Neural cell (in vitro differentiated cells): ENCODE results near the gene INPP4B. TPM values are rescaled to one million over a fixed set of nuclear protein-coding genes. Genes with fewer than 3 reads are reported as not detected.

Source experiments
- H2AFZ ChIP-seq: fragments of 200-600, 300-800 bp; sonication (generic), shearing (Covaris generic); 2 replicates; pipeline ENCODE4 v1.6.0; 2014; ENCODE audit warnings: low read depth, mild to moderate bottlenecking, antibody characterized with exemption, low read length, moderate library complexity
- H3F3A ChIP-seq: fragments of 200-600 bp; shearing (Covaris generic); 2 replicates; pipeline ENCODE4 v1.6.1; 2016; ENCODE audit warnings: mild to moderate bottlenecking, moderate library complexity, mixed read lengths, antibody characterized with exemption, low read length; ENCODE audit not compliant: insufficient read depth, poor library complexity, severe bottlenecking
- H3K27ac ChIP-seq: fragments of 200-600, 300-800 bp; sonication (generic), shearing (Covaris generic); 2 replicates; pipeline ENCODE4 v1.5.1; 2014; ENCODE audit warnings: mild to moderate bottlenecking, low read length, moderate library complexity
- H3K27me3 ChIP-seq: fragments of 300-800, 200-600 bp; sonication (generic), shearing (Covaris generic); 2 replicates; pipeline ENCODE4 v1.6.0; 2014; ENCODE audit warnings: mild to moderate bottlenecking, low read depth, low read length, moderate library complexity; ENCODE audit not compliant: insufficient read depth
- H3K36me3 ChIP-seq: fragments of 300-800, 200-600 bp; sonication (generic), shearing (Covaris generic); 2 replicates; pipeline ENCODE4 v1.5.1; 2014; ENCODE audit warnings: mild to moderate bottlenecking, antibody characterized with exemption, low read length, moderate library complexity; ENCODE audit not compliant: insufficient read depth
- H3K4me2 ChIP-seq: fragments of 300-800, 200-600 bp; sonication (generic), shearing (Covaris generic); 2 replicates; pipeline ENCODE4 v1.6.0; 2014; ENCODE audit warnings: mild to moderate bottlenecking, low read length
- H3K4me3 ChIP-seq: fragments of 300-800, 200-600 bp; sonication (generic), shearing (Covaris generic); 2 replicates; pipeline ENCODE4 v1.5.1; 2014; ENCODE audit warnings: mild to moderate bottlenecking, low read length, moderate library complexity
- H3K79me2 ChIP-seq: fragments of 200-600 bp; shearing (Covaris generic); replicated peaks from 2 replicates; pipeline ENCODE4 v1.6.0; 2014; ENCODE audit warnings: mild to moderate bottlenecking, low read length, moderate library complexity; ENCODE audit not compliant: insufficient read depth
- H3K9ac ChIP-seq: fragments of 300-800, 200-600 bp; sonication (generic), shearing (Covaris generic); 2 replicates; pipeline ENCODE4 v1.6.1; 2016; ENCODE audit warnings: mild to moderate bottlenecking, low read length, mixed read lengths
- H3K9me2 ChIP-seq: fragments of 200-600 bp; shearing (Covaris generic); 2 replicates; pipeline ENCODE4 v1.6.1; 2016; ENCODE audit warnings: mild to moderate bottlenecking, low read length, mixed read lengths; ENCODE audit not compliant: insufficient read depth
- H3K9me3 ChIP-seq: fragments of 200-600, 300-800 bp; sonication (generic), shearing (Covaris generic); 2 replicates; pipeline ENCODE4 v1.6.1; 2016; ENCODE audit warnings: mild to moderate bottlenecking, mixed run types, low read length, moderate library complexity, mixed read lengths
- H4K20me1 ChIP-seq: fragments of 200-600 bp; shearing (Covaris generic); 2 replicates; pipeline ENCODE4 v1.6.1; 2016; ENCODE audit warnings: mild to moderate bottlenecking, mixed run types; ENCODE audit not compliant: insufficient read depth
- CTCF ChIP-seq: fragments of 450-650 bp; IDR thresholded peaks from 2 replicates; pipeline ENCODE4 v1.5.1; 2014; ENCODE audit warnings: antibody characterized with exemption, mild to moderate bottlenecking, moderate library complexity; ENCODE audit not compliant: poor library complexity, severe bottlenecking
- EP300 ChIP-seq: fragments of 450-650 bp; conservative IDR thresholded peaks from 2 replicates; pipeline ENCODE4 v1.6.1; 2014; ENCODE audit warnings: antibody characterized with exemption, mild to moderate bottlenecking, moderate library complexity; ENCODE audit not compliant: poor library complexity, severe bottlenecking
- EZH2 ChIP-seq: fragments of 200-600, 300-800 bp; shearing (Covaris generic), sonication (generic); IDR thresholded peaks from 2 replicates; pipeline ENCODE4 v1.6.1; 2014; ENCODE audit warnings: antibody characterized with exemption, low read length, borderline replicate concordance, mild to moderate bottlenecking; ENCODE audit not compliant: insufficient read depth, poor library complexity, severe bottlenecking
- MXI1 ChIP-seq: fragments of 450-650 bp; conservative IDR thresholded peaks from 2 replicates; pipeline ENCODE4 v1.6.1; 2014; ENCODE audit warnings: antibody characterized with exemption, mild to moderate bottlenecking; ENCODE audit not compliant: poor library complexity, severe bottlenecking
- POLR2AphosphoS5 ChIP-seq: IDR thresholded peaks from 2 replicates; pipeline ENCODE4 v1.6.1; 2012
- RAD21 ChIP-seq: fragments of 450-650 bp; conservative IDR thresholded peaks from 2 replicates; pipeline ENCODE4 v1.6.1; 2014; ENCODE audit warnings: antibody characterized with exemption, mild to moderate bottlenecking, moderate library complexity
- REST ChIP-seq: IDR thresholded peaks from 2 replicates; pipeline ENCODE4 v1.6.1; 2012; ENCODE audit warnings: borderline replicate concordance
- SMC3 ChIP-seq: fragments of 450-650 bp; conservative IDR thresholded peaks from 2 replicates; pipeline ENCODE4 v1.6.1; 2014; ENCODE audit warnings: antibody characterized with exemption, mild to moderate bottlenecking, moderate library complexity; ENCODE audit not compliant: poor library complexity
- TAF1 ChIP-seq: IDR thresholded peaks from 2 replicates; pipeline ENCODE4 v1.6.1; 2012; ENCODE audit warnings: low read depth
- polyA plus RNA-seq: library from polyadenylated mRNA; depleted of rRNA; stranded (reverse); fragments of >200 nt; gene quantifications from 2 replicates; pipeline ENCODE4 v1.2.3, GENCODE V29; 2014

INPP4B gene
- polyA plus RNA-seq, 1 donor from 2014 or later = 0.30 TPM

DNA sequence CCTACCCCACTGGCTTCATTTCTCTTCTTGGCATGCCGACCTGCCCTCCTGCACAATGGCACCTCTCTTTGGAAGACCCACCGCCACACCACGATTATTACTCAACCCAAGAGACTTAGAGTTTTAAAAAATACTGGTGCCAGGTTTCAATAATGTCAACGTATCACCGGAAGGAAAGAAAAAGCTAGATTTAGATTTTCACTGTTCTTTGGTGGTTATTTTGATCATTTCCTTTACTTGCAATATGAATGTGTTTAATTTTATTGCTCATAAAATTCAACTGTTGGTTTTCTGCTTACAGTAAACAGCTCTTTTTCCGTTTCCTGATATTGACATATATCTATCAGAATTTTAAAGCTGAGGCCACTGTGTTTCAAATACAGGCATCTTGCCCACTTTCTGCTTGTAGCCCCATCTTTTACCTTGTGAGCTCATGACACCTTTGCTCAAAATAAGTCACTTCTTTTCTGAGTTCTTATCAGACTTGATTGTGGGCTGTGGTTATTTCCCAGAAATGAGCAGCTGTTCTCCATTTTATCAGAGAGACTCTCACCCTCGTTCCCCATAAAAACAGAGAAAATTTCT lies 439.1 kb downstream of the INPP4B start:
- Histone ChIP-seq H3K9ac (no peak overlapping the region), H3K27ac (no peak overlapping the region), H2AFZ (no peak overlapping the region), H3K4me3 (no peak overlapping the region), H3K27me3 (no peaks in the 10 kb centered on the region), H3K9me3 (no peaks in the 10 kb centered on the region), H3K79me2 (no peaks in the 10 kb centered on the region), H3F3A (no peaks in the 10 kb centered on the region), H4K20me1 (no peaks in the 10 kb centered on the region), H3K4me2 (no peak overlapping the region), H3K36me3 (no peaks in the 10 kb centered on the region), H3K9me2 (no peaks in the 10 kb centered on the region)
- no peak for TF ChIP-seq CTCF
- TF ChIP-seq TAF1 = no peak
- no peak for TF ChIP-seq EZH2
- no peak for TF ChIP-seq MXI1
- no peak for TF ChIP-seq EP300
- no peak for TF ChIP-seq POLR2AphosphoS5
- no peak for TF ChIP-seq SMC3
- TF ChIP-seq RAD21 = no peak
- no peak for TF ChIP-seq REST

DNA sequence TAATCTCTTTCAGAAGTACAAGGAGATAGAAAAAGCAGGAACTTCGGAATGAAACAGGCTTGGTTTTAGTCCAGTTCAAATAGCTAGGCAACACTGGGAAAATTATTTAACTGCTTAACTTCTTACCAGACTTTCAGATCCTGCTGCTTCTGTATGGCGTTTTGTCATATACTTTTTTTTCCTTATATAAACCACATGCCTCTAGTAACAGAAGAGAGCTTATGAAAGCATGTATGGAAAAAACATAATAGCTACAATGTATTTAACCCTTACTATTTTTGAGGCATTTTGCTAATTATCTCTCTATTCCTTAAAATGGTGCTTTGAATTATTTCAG lies 439.6 kb downstream of the INPP4B start:
- no peaks in the 10 kb centered on the region for H4K20me1 ChIP-seq
- H3K36me3 ChIP-seq = no peaks in the 10 kb centered on the region
- no peaks in the 10 kb centered on the region for H3K27me3 ChIP-seq
- no peak for TF ChIP-seq CTCF
- no peak for TF ChIP-seq EZH2
- TF ChIP-seq POLR2AphosphoS5 = no peak
- TF ChIP-seq REST = no peak
- TF ChIP-seq MXI1 = no peak
- no peak for TF ChIP-seq TAF1
- TF ChIP-seq EP300 = no peak
- no peak for TF ChIP-seq SMC3
- no peak for TF ChIP-seq RAD21
- H3K9me2 ChIP-seq = no peaks in the 10 kb centered on the region
- no peaks in the 10 kb centered on the region for H3K79me2 ChIP-seq
- no peak overlapping the region for H2AFZ ChIP-seq
- H3K27ac ChIP-seq = no peak overlapping the region
- no peaks in the 10 kb centered on the region for H3K9me3 ChIP-seq
- no peaks in the 10 kb centered on the region for H3F3A ChIP-seq
- H3K4me2 ChIP-seq = no peak overlapping the region
- H3K9ac ChIP-seq = no peak overlapping the region
- H3K4me3 ChIP-seq = no peak overlapping the region
